Activated naive CD4-positive, alpha-beta T cell treated with anti-CD3 and anti-CD28 coated beads, Interleukin-2, amount 50 U/mL, for 24 hours (primary cell): ENCODE results near the gene ARHGAP42.
"Not testable (repeated sequence)": the region's sequence is repeated elsewhere in the genome, so short reads cannot be mapped to it uniquely, and the experiment has no call there.

Experiments used
- H3K27ac Mint-ChIP-seq: one replicate; pipeline ENCODE4 v1.8.0; 2021; ENCODE audit warnings: mild to moderate bottlenecking, mixed read lengths
- H3K27me3 Mint-ChIP-seq: one replicate; pipeline ENCODE4 v1.8.0; 2021; ENCODE audit warnings: mixed read lengths
- H3K36me3 Mint-ChIP-seq: one replicate; pipeline ENCODE4 v1.8.0; 2021; ENCODE audit warnings: mixed read lengths
- H3K4me1 Mint-ChIP-seq: one replicate; pipeline ENCODE4 v1.8.0; 2021; ENCODE audit warnings: mixed read lengths
- H3K4me3 Mint-ChIP-seq: one replicate; pipeline ENCODE4 v1.8.0; 2021; ENCODE audit warnings: mild to moderate bottlenecking, mixed read lengths
- H3K9me3 Mint-ChIP-seq: one replicate; pipeline ENCODE4 v1.8.0; 2021; ENCODE audit warnings: mixed read lengths

Gene ARHGAP42

DNA sequence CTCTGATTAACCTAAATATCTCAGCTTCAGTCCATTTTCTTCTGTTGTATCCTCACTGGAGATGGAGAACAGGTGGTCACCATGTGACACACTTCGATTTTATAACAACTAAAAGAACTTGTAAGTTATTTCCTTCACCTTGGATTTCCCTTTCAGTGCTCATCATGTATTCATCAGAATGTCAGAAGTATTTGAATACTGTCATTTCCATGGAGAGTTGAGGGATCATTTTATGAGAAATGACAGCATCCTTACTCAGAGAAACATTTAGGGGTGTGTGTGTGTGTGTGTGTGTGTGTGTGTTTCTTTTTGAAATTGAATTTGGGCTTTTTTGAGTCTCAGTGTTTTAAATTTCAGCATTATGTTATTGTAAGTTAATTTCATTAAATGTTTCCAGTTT, 205.8 kb downstream of the ARHGAP42 start:
- Mint-ChIP-seq H3K4me3 (no peak overlapping the region), H3K27ac (no peak overlapping the region), H3K27me3 (no peaks in the 10 kb centered on the region), H3K4me1 (no peaks in the 10 kb centered on the region), H3K9me3 (no peaks in the 10 kb centered on the region), H3K36me3 (no peaks in the 10 kb centered on the region)

DNA sequence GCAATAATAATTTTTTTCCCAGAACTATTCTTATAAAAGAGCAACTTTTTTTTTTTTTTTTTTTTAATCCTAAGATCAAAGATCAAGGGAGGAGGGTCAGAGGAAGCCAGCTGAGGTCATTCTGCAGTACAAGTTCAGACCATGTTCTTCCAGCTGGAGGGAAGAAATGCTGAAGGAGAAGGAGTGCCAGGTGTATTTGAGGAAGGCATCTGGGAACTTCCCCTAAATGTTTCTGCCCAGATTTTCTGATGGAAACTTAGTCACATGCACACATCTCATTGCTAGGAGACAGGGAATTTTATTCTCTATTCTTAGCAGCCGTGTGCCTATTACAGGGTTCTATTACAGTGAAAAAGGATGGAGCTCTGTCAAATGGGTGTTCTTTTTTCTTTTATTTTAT, 208.4 kb downstream of the ARHGAP42 start:
- H3K27me3 Mint-ChIP-seq: no peaks in the 10 kb centered on the region
- H3K36me3 Mint-ChIP-seq: no peaks in the 10 kb centered on the region
- peaks cover 6% of the 10 kb centered on the region for H3K9me3 Mint-ChIP-seq
- H3K4me1 Mint-ChIP-seq: no peaks in the 10 kb centered on the region
- H3K4me3 Mint-ChIP-seq: no peak overlapping the region
- H3K27ac Mint-ChIP-seq: no peak overlapping the region

DNA sequence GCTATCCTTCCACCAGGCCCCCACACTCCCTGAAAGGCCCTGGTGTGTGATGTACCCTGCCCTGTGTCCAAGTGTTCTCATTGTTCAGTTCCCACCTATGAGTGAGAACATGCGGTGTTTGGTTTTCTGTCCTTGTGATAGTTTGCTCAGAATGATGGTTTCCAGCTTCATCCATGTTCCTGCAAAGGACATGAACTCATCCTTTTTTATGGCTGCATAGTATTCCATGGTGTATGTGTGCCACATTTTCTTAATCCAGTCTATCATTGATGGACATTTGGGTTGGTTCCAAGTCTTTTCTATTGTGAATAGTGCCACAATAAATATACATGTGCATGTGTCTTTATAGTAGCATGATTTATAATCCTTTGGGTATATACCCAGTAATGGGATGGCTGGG, 208.9 kb downstream of the ARHGAP42 start:
- H3K27me3 Mint-ChIP-seq, H3K4me3 Mint-ChIP-seq, H3K4me1 Mint-ChIP-seq, H3K9me3 Mint-ChIP-seq, H3K27ac Mint-ChIP-seq, H3K36me3 Mint-ChIP-seq: not testable (repeated sequence)

DNA sequence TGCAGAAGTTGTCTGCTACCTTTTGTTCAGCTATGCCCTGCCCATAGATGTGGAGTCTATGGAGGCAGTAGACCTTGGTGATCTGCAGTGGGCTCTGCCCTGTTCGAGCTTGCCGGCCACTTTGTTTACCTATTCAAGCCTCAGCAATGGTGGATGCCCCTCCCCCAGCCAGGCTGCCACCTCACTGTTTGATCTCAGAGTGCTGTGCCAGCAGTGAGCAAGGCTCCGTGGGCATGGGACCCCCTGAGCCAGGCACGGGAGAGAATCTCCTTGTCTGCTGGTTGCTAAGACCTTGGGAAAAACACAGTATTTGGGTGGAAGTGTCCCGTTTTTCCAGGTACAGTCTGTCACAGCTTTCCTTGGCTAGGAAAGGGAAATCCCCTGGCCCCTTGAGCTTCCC, 214.4 kb downstream of the ARHGAP42 start:
- H3K4me1 Mint-ChIP-seq, H3K9me3 Mint-ChIP-seq, H3K27ac Mint-ChIP-seq, H3K4me3 Mint-ChIP-seq, H3K36me3 Mint-ChIP-seq, H3K27me3 Mint-ChIP-seq: not testable (repeated sequence)

DNA sequence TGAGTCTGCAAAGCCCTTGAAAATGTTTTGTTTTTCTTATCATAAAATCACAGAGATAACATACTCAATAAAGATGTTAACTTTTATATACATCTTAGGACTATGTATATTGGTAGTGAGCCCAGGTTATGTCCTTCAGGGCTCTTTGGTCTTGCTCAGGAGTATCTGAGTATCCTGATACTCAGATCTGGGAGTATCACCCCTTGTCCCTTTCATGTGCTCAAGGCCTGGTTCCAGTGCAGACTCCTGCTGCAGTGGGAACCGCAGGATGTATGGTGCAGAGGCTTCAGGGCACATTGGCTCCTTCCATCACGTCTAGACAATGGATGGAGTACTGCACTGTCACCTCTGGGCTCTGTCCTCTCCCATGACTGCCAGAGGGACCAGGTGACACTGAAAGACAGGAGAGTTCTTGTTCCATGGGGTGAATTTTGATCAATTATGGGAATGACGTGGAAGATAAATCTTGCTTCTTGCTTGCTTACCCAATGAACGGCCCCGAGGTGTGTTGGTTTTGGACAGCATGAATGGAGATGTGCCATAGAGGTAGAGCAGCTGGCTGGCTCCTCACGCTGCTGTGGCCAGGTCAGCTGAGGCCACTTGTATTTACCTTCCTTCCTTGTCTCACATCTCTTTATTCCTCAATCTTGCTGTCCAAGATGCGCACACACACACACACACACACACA, 215.5 kb downstream of the ARHGAP42 start:
- Mint-ChIP-seq H3K4me1 (no peaks in the 10 kb centered on the region), H3K27me3 (no peaks in the 10 kb centered on the region), H3K36me3 (no peaks in the 10 kb centered on the region), H3K27ac (no peak overlapping the region), H3K9me3 (peaks cover 6% of the 10 kb centered on the region), H3K4me3 (no peak overlapping the region)

DNA sequence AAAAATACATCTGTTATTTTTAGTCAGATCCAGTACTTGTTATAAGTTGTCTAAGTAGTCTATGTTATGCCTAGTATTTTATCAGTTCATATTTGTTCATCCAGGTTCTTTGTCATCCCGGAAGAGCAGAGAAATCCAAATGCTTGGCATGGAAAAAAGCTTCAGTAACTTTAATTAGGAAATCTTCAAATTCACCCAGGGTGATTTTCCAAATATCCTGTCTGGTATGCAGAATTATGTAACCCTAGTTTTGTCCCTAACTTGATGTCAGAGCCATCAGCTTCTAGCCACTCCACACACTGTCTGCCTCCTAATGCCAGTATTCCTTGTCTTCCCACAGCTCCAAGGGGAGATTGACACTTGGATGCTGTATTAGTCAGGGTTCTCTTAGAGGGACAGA, 216.2 kb downstream of the ARHGAP42 start:
- H3K27ac Mint-ChIP-seq: no peak overlapping the region
- no peaks in the 10 kb centered on the region for H3K27me3 Mint-ChIP-seq
- H3K36me3 Mint-ChIP-seq: no peaks in the 10 kb centered on the region
- no peaks in the 10 kb centered on the region for H3K4me1 Mint-ChIP-seq
- H3K4me3 Mint-ChIP-seq: no peak overlapping the region
- H3K9me3 Mint-ChIP-seq: peaks cover 6% of the 10 kb centered on the region

DNA sequence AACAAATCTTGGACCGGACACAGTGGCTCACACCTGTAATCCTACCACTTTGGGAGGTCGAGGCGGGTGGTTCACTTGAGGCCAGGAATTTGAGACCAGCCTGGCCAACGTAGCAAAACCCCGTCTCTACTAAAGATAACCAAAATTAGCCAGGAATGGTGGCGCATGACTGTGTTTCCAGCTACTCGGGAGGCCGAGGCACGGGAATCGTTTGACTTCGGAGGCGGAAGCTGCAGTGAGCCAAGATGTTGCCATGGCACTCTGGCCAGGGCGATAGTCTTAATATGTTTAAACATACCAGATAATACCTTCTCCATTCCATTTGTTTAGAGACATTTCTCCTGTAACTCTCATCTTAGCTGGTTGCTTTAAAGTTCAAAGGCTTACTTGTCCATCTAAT, 218.6 kb downstream of the ARHGAP42 start:
- peaks cover 1% of the 10 kb centered on the region for H3K27me3 Mint-ChIP-seq

DNA sequence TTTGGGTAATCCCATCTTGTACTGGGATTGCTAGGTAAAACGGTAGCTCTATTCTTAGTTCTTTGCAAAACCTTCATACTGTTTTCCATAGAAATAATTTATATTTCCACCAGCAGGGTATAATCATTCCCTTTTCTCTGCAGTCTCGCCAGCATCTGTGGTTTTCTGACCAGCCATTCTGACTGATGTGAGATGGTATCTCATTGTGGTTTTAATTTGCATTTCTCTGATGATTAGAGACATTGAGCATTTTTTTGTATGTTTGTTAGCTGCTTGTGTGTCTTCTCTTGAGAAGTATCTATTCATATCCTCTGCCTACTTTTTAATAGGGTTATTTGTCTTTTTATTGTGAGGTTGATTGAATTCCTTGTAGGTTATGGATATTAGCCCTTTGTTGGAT, 221.7 kb downstream of the ARHGAP42 start:
- Mint-ChIP-seq H3K27ac (no peak overlapping the region), H3K4me1 (no peaks in the 10 kb centered on the region), H3K4me3 (no peak overlapping the region)

More for the DNA sequence above, 218.6 kb downstream of the ARHGAP42 start:
- no peaks in the 10 kb centered on the region for H3K9me3 Mint-ChIP-seq
- no peak overlapping the region for H3K4me3 Mint-ChIP-seq
- H3K4me1 Mint-ChIP-seq: no peaks in the 10 kb centered on the region
- no peaks in the 10 kb centered on the region for H3K36me3 Mint-ChIP-seq
- H3K27ac Mint-ChIP-seq: no peak overlapping the region

DNA sequence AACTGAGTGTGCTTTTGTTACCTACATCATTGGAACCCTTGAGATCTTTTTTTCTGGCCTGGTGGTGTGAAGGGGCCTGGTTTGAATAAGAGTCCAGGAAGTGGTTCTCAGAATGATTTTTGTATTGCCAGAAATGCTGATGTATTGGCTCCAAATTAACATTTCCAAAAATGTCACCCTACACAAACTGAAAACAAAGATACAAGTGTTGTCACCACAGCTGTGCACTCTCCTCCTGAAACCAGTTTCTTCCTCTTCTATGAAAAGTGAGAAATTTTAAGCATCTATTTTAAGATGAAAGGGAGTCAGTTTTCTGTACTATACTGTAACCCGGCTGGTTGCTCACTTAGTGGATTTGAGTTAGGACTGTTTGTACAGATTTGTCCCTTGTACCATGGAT, 223.7 kb downstream of the ARHGAP42 start:
- Mint-ChIP-seq H3K27ac (no peak overlapping the region), H3K36me3 (no peaks in the 10 kb centered on the region), H3K4me3 (no peak overlapping the region), H3K27me3 (peaks cover 1% of the 10 kb centered on the region), H3K4me1 (no peaks in the 10 kb centered on the region), H3K9me3 (peaks cover 6% of the 10 kb centered on the region)

More for the DNA sequence above, 221.7 kb downstream of the ARHGAP42 start:
- no peaks in the 10 kb centered on the region for H3K36me3 Mint-ChIP-seq
- H3K9me3 Mint-ChIP-seq: peaks cover 6% of the 10 kb centered on the region
- peaks cover 1% of the 10 kb centered on the region for H3K27me3 Mint-ChIP-seq

DNA sequence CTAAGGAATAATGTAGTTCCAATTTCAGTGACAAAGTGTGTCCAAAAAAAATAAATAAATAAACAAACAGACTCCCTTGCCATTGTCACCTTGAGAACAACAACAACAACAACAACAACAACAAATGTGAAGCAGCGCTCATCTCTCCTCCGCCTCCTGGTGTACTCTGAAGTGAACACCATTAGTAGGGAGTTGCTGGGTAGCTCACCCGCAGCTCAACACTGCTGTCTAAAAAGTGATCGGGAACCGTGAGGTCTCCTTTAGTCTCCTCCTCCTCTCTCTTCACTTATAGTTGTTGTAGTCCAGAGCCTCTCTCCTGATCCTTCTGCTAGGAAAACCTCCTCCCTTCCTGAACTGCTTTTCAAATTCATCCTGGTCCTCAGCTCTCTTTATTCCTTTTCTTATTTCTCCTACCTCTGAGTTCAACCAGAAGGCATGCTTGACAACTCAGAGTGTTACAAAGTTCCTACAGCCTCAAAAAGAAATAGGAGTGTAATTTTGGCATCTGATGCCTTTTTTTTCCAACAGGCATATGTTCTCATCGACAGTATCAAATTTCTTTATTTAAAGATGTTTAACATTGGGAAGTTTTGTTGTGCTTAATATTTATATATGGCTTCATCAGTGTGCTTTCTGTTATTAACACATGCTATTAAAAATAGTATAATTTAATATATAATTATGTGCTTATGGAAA, 227.5 kb downstream of the ARHGAP42 start:
- Mint-ChIP-seq H3K27me3 (no peaks in the 10 kb centered on the region), H3K4me1 (no peaks in the 10 kb centered on the region), H3K9me3 (peaks cover 6% of the 10 kb centered on the region), H3K27ac (no peak overlapping the region), H3K36me3 (no peaks in the 10 kb centered on the region), H3K4me3 (no peak overlapping the region)

DNA sequence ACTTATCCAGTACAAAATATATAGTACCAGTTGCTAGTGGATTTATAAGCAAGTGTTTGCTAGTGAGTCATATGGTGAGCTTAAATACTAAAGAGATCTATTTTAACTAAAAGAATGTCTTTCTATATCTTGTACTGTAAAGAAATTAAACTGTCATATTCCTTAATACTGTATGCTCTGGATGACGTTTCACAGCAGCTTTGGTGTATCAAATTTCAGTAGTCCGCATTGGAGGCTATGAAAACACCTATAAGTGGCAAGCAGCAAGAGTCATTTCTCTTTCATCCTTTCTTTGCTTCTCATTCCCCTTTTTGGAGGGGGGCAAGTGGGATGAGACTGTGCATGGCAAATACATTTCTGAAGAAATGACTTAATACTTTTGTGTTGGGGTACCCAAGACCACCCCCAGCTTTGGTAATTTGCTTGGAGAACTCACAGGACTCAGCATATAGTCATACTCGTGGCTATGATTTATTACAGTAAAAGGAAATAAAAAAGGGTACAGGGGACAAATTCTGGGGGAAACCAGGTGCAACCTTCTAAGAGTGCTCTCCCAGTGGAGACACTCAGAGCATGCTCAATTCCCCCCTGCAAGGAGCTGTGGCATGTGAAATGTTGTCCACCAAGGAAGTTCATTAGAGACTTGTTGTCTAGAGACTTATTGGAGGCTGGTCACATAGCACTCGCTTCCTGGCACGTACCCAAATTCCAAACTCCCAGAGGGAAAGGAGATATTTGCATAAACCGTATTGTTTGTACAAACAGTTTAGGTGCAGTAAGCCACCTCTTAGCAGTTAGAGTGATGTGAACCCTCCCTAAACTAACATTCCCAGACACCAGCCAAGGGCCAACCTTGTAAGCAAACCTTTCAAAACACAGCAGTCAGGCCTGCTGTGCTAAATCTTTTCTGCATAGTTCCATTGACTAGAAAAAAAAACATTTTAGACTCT, 231.7 kb downstream of the ARHGAP42 start:
- H3K27me3 Mint-ChIP-seq: no peaks in the 10 kb centered on the region
- H3K4me1 Mint-ChIP-seq: no peaks in the 10 kb centered on the region
- H3K4me3 Mint-ChIP-seq: no peak overlapping the region
- H3K27ac Mint-ChIP-seq: no peak overlapping the region
- H3K9me3 Mint-ChIP-seq: no peaks in the 10 kb centered on the region
- no peaks in the 10 kb centered on the region for H3K36me3 Mint-ChIP-seq

DNA sequence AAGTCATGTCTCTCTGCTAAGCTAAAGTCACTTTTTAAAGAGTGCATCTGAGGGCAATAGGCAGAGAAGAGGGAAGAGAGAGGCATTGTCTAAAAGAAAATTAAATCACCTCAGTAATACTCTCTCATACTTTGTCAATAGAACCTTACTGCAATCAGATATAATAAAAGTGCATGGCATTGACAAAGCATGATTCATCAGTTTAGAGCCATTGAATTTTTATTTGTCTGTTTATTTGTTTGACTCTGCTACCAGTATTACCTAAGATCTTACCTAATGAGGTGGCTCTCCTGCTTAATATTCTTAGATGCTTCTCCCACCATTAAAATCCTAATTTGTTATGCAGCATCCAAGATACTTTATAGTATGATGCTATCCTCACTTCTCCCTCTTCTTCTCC, 233.5 kb downstream of the ARHGAP42 start:
- Mint-ChIP-seq H3K4me1 (no peaks in the 10 kb centered on the region), H3K27ac (no peak overlapping the region), H3K4me3 (no peak overlapping the region), H3K9me3 (no peaks in the 10 kb centered on the region), H3K27me3 (no peaks in the 10 kb centered on the region), H3K36me3 (no peaks in the 10 kb centered on the region)

DNA sequence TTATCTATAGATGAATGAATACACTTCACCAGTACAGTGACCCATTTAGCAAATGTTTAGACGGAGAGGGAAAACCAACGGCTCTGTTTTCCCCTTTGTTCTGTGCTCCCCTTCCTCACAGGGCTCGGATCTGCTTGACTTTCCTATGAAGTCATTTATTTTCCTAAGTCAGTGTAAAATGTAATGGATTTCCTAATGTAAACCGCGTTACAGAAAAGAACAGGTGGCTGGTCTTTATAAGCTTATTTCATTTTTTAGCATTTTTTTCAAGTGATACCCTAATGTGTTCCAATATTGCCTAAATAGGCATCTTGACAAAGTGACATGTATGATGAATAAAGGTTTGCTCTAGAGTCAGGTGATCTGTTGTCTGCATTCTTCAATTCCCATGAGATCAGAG, 235.0 kb downstream of the ARHGAP42 start:
- no peaks in the 10 kb centered on the region for H3K36me3 Mint-ChIP-seq
- no peaks in the 10 kb centered on the region for H3K9me3 Mint-ChIP-seq
- no peaks in the 10 kb centered on the region for H3K4me1 Mint-ChIP-seq
- H3K27me3 Mint-ChIP-seq: no peaks in the 10 kb centered on the region
- H3K27ac Mint-ChIP-seq: no peak overlapping the region
- H3K4me3 Mint-ChIP-seq: no peak overlapping the region

DNA sequence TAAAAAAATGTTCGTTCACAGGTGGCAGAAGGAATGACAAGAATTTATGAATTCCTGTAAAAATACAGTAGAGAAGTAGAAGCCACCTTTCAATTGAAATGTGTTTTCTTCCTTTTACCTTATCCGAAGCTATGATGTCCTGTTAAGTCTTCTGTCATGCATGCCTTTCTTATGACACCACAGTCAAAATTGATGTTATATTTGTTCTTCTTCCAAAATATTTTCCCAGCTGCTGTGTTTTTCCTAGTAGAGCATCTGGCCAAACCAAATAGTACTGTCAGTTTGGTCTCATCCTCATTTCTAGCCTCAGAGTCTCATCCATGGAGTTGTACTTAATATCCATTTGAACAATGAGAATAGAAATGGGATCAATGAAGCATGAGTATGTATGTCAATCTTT, 236.5 kb downstream of the ARHGAP42 start:
- Mint-ChIP-seq H3K4me1 (no peaks in the 10 kb centered on the region), H3K4me3 (no peak overlapping the region), H3K27me3 (no peaks in the 10 kb centered on the region), H3K36me3 (no peaks in the 10 kb centered on the region), H3K9me3 (no peaks in the 10 kb centered on the region), H3K27ac (no peak overlapping the region)

DNA sequence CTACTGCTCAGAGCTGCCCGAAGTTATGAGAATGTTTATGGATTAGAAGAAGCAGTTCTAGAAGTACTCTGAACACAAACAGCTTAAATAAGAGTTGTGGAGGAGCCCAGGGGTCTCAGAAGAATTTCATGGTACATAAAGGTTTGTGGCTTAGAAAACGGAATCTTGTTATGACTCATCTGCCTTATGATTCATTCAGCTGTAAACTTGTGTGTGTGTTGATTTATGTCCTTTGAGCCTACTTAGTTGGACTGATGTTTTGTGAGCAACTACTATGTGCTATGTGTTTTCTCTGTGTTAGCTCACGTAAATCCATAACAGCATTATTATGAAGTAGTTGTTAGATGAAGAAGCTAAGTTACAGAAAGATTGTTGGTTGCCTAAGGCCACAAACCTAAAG, 238.8 kb downstream of the ARHGAP42 start:
- Mint-ChIP-seq H3K4me1 (no peaks in the 10 kb centered on the region), H3K4me3 (no peak overlapping the region), H3K36me3 (no peaks in the 10 kb centered on the region), H3K9me3 (no peaks in the 10 kb centered on the region), H3K27ac (no peak overlapping the region), H3K27me3 (no peaks in the 10 kb centered on the region)

DNA sequence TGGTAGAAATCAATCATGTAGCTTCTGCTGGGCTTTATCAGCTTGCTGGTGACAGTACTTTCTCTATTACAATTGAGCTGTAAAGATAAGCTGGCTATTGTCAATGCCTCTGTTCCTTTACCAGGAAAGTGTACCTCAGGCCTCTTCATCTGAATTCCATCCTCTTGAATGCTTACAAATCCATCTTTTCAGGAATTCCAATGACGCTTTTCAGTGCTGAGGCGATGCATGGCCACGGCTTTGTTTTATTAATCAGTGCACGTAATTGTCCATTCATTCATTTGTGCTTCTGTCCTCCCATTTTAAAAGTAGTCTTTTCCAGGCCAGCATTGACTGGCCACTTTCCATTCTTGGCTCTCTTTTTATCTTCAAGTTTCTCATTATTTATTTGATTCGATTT, 240.5 kb downstream of the ARHGAP42 start:
- H3K27ac Mint-ChIP-seq: no peak overlapping the region

More for the DNA sequence above, 240.5 kb downstream of the ARHGAP42 start:
- no peaks in the 10 kb centered on the region for H3K4me1 Mint-ChIP-seq
- H3K27me3 Mint-ChIP-seq: no peaks in the 10 kb centered on the region
- H3K4me3 Mint-ChIP-seq: no peak overlapping the region
- no peaks in the 10 kb centered on the region for H3K9me3 Mint-ChIP-seq
- H3K36me3 Mint-ChIP-seq: no peaks in the 10 kb centered on the region
